ENCODE data around the gene DLL4. TPM values are rescaled to one million over a fixed set of nuclear protein-coding genes. Genes with fewer than 3 reads are reported as not detected.
A peak's percentile ranks its signal among the peaks of the same experiment; 100 is the strongest.

DLL4 gene
- total RNA-seq, 1 experiment from 2014 or later, result 0.31 TPM

- peak; percentile 95 for DNase-seq (ENCODE audit: low read depth)
Measured at GRCh38 chr15:40906091-40906990, 22.8 kb upstream of the DLL4 start.

- DNase-seq (ENCODE audit: low read depth), result no peak
Measured at GRCh38 chr15:40906991-40907802, 21.9 kb upstream of the DLL4 start.

- no peak for DNase-seq (ENCODE audit: low read depth)
Measured at GRCh38 chr15:40908095-40908494, 21.0 kb upstream of the DLL4 start.

- no peak for DNase-seq (ENCODE audit: low read depth)
Measured at GRCh38 chr15:40909662-40910630, 19.2 kb upstream of the DLL4 start.

- no peak for DNase-seq (ENCODE audit: low read depth)
Measured at GRCh38 chr15:40911141-40911540, 18.0 kb upstream of the DLL4 start.

DNA sequence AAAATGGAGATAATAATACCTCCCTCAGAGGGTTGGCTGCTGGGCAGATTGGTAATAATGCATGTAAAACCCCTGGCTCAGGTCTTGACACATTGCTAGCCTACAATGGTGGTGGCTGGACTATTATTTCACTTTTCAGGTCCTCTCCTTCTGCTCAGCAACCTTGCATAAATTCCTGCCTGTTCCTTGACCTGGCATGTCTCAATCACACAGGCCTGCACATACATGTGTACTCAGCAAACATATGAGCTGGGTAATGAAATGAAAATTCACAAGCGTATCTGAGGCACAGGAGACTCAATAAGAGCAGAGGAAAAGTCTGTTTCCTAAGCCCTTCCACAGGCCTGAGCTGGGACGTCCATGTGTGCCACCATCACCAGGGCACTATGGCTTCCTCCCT is 17.4 kb upstream of the DLL4 start:
- DNase-seq (ENCODE audit: low read depth), result no peak

DNA sequence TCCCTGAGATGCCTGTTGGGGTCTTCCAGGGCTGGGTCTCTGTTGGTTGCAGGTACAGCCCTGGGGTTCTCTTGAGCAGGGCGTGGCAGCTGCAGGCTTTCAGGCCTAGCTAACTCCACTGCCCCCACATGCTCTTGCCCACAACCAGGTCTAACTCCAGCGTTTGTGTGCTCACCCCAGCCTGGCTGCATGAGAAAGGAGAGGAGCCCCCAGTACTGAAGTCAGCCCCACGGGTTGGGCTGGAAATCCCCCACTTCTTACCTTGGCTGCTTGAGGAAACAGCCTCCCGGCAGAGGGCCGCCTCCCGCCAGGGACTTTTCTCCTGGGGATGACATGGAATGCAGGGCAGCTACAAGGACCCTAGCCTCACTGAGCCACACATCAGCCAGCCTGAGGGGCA is 16.7 kb upstream of the DLL4 start:
- DNase-seq (ENCODE audit: low read depth), result no peak

DNA sequence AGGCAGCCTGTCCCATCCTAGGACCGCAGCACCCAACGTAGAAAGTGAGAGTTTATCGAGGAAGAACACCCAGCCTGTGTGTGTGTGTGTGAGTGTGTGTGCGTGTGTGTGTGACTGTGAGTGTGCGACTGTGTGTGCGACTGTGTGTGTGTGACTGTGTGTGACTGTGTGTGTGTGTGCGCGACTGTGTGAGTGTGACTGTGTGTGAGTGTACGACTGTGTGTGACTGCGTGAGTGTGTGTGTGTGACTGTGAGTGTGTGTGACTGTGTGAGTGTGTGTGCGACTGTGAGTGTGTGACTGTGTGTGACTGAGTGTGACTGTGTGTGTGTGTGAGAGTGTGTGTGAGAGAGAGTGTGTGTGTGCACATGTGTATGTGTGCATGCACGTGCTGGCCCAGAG is 15.1 kb upstream of the DLL4 start:
- DNase-seq (ENCODE audit: low read depth), result no peak

GRCh38 chr15:40914486-40914885 is 14.7 kb upstream of the DLL4 start:
- no peak for DNase-seq (ENCODE audit: low read depth)

DNA sequence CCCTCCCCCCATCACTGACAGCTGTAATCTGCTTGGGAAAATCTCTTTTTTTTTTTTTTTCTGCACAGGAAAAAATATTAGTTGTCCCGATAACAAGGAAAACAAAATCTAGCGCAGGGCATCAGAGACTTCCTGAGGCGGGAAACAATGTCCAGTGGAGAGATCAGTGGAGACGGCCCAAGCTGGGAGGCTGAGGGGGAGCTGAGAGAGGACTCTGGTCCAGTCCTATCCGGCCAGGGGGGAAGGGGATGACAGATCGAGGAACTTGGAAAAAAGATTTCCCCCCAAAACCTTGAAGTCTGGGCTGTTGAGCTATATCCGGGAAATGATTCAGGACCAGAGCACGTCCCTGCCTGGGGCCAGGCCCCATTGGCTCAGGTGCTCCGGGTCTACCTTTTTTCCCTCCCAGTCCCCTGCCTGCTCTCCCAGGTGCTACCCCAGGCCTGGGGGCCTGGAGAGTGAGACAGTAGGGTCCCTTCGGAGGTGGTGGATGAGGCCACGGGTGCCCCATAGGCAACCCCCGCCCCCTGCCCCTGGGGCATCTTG is 14.0 kb upstream of the DLL4 start:
- no peak for DNase-seq (ENCODE audit: low read depth)

DNA sequence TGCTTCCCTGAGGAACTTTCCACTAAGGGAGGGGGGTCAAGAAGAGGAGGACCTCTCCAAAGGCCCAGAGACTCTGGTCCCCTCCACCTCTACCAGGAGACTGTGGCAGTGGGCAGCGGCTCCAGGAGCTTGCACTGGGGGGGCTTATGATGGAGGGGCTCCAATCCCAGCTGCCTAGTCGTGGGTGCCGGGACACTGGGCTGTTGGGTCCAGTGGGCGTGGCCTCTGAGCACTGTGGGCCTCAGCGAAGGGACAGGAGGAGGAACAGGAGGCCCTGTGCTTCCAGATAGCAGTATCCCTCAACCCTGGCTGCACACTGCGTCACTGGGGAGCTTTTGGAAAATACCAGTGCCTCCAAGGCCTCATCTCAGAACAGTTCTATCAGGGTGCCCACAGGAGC is 13.5 kb upstream of the DLL4 start:
- no peak for DNase-seq (ENCODE audit: low read depth)

GRCh38 chr15:40917585-40917984 is 11.6 kb upstream of the DLL4 start:
- no peak for DNase-seq (ENCODE audit: low read depth)

DNA sequence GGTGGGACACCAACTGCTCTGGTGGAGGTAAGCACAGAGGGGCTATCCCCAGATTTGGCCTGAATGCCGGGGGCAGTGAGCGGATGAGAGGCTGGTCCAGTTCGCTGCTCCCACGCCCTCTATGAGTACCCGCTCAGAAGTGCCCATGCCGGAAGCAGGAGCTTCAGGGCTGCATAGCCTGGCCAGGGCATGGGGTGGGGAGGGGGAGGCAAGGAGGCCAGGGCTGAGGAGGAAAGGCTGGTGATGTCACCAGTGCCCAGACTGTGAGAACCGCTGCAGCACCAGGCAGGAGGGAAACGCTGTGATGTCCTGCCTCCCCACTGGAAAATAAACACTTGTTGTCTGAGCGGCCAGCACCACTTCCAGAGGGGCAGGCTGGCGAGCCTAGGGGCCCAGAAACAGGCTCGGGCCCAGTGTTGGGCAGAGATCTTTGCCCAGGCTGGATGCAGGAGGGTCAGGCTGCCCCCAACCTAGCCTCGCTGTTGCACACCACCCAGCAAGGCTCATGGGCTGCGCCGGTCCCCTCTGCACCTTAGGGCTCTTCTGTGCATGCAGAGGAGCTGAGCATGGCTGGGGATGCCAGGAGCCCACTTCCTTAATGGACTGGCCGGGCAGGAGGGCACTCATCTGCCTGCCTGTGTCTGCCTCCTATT is 10.9 kb upstream of the DLL4 start:
- DNase-seq (ENCODE audit: low read depth), result no peak

- DNase-seq (ENCODE audit: low read depth), result no peak
Measured at GRCh38 chr15:40918799-40919392, 10.2 kb upstream of the DLL4 start.

GRCh38 chr15:40921949-40922607 is 7.1 kb upstream of the DLL4 start:
- DNase-seq (ENCODE audit: low read depth), result no peak

GRCh38 chr15:40922608-40923005 is 6.5 kb upstream of the DLL4 start:
- no peak for DNase-seq (ENCODE audit: low read depth)

GRCh38 chr15:40923551-40923950 is 5.6 kb upstream of the DLL4 start:
- no peak for DNase-seq (ENCODE audit: low read depth)

- no peak for DNase-seq (ENCODE audit: low read depth)
Measured at GRCh38 chr15:40925495-40925862, 3.7 kb upstream of the DLL4 start.

DNA sequence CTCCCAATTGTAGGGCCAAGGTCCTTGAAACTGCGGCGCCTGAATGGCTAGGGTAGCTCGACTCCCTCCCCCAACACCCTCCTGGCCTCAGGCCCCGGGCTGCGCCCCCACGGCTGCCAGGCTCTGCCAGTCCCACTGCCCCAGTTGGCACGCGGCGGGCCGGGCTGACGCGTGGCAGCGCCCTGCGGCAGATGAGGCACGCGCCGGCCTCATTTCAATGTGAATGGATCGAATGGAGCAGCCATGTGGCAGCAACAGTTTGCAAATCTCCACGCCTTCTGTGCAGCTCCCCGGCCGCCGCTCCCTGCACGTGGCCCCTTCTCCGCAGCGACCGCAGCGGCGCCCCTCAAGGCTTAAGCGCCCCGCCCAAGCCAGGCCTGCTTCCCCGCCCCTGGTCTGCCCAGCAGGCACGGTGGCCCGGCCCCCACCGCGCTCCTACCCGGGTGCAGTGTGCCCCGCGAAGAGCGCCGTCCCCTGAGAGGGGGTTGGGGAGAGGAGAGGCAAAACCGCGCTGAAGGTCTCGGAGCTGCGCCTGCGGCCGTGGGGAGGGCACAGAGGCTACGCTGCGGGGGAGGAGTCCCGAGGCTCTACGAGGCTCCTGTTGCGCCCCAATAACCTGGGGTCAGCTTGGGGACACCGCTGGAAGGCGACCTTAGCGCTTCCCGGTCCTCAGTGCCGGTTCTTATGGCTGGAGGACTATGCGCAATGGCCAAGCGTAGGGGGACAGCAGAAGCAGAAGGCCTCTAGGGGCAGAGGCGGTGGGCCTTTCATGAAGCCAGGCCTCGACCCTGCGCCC is 3.1 kb upstream of the DLL4 start:
- no peak for DNase-seq (ENCODE audit: low read depth)

Data from HT1080 (cell line).